HEK293 (cell line): Measurements from ENCODE around the gene FERD3L.

Experiments
- CTCF ChIA-PET: fragments of 350-600 bp; formaldehyde crosslinking; extraction: SDS; loops from one replicate; lab custom pipeline; 2021; ENCODE audit warnings: antibody characterized with exemption; lab: Yijun Ruan, JAX
- POLR2A ChIA-PET: fragments of 300-600 bp; formaldehyde crosslinking; extraction: SDS; loops from one replicate; lab custom pipeline; 2020; ENCODE audit warnings: antibody characterized with exemption, inconsistent platforms; lab: Yijun Ruan, JAX
- H3K27ac ChIP-seq: fragments of 200-500 bp; sonication (Bioruptor generic); 2 replicates; pipeline ENCODE4 v1.5.1; 2014; ENCODE audit warnings: low read depth, low read length, control low read depth, inconsistent platforms; ENCODE audit errors: extremely low read depth
- H3K36me3 ChIP-seq, 2 experiments: fragments of 200-500 bp in 1 of 2; sonication (Bioruptor generic) in 1 of 2; 1 replicate in 1 of 2; 2 replicates in 1 of 2; pipeline ENCODE4 v1.5.1; 2014 to 2017; ENCODE audit warnings: inconsistent platforms in 2 of 2, low read length in 2 of 2; ENCODE audit not compliant: control insufficient read depth in 2 of 2, insufficient read depth in 1 of 2
- H3K4me1 ChIP-seq: fragments of 200-500 bp; sonication (Bioruptor generic); 2 replicates; pipeline ENCODE4 v1.5.1; 2014; ENCODE audit warnings: mild to moderate bottlenecking, low read length, inconsistent platforms; ENCODE audit not compliant: control insufficient read depth, insufficient read depth
- H3K4me3 ChIP-seq: 2 replicates; pipeline ENCODE4 v1.5.1; 2011; ENCODE audit warnings: low read depth, mild to moderate bottlenecking, control low read depth, low read length, moderate library complexity
- H3K9me3 ChIP-seq: fragments of 200-500 bp; sonication (Bioruptor generic); 2 replicates; pipeline ENCODE4 v1.5.1; 2014; ENCODE audit warnings: low read depth, low read length, inconsistent platforms; ENCODE audit not compliant: control insufficient read depth, insufficient read depth
- FEZF1 ChIP-seq: fragments of 450-650 bp; formaldehyde crosslinking; IDR thresholded peaks from 2 replicates; pipeline ENCODE4 v1.5.1; 2016; ENCODE audit warnings: missing biosample characterization, missing genetic modification characterization
- GLI4 ChIP-seq: fragments of 450-650 bp; formaldehyde crosslinking; IDR thresholded peaks from 2 replicates; pipeline ENCODE4 v1.5.1; 2016; ENCODE audit warnings: missing biosample characterization, missing genetic modification characterization
- KLF10 ChIP-seq: fragments of 450-650 bp; IDR thresholded peaks from 2 replicates; pipeline ENCODE4 v1.5.1; 2018; ENCODE audit warnings: missing biosample characterization, mild to moderate bottlenecking, missing genetic modification characterization
- KLF7 ChIP-seq: fragments of 450-650 bp; formaldehyde crosslinking; IDR thresholded peaks from 2 replicates; pipeline ENCODE4 v1.5.1; 2016; ENCODE audit warnings: missing biosample characterization, missing genetic modification characterization, borderline replicate concordance
- ZBTB1 ChIP-seq: fragments of 450-650 bp; formaldehyde crosslinking; IDR thresholded peaks from 2 replicates; pipeline ENCODE4 v1.5.1; 2016; ENCODE audit warnings: missing biosample characterization, missing genetic modification characterization
- ZNF140 ChIP-seq: fragments of 450-650 bp; formaldehyde crosslinking; IDR thresholded peaks from 2 replicates; pipeline ENCODE4 v1.5.1; 2016; ENCODE audit warnings: missing biosample characterization, missing genetic modification characterization
- ZNF16 ChIP-seq: fragments of 450-650 bp; formaldehyde crosslinking; IDR thresholded peaks from 2 replicates; pipeline ENCODE4 v1.5.1; 2016; ENCODE audit warnings: low read depth, missing biosample characterization, missing genetic modification characterization
- ZNF169 ChIP-seq: fragments of 450-650 bp; formaldehyde crosslinking; IDR thresholded peaks from 2 replicates; pipeline ENCODE4 v1.5.1; 2016; ENCODE audit warnings: missing biosample characterization, missing genetic modification characterization
- ZNF175 ChIP-seq: fragments of 450-650 bp; formaldehyde crosslinking; IDR thresholded peaks from 2 replicates; pipeline ENCODE4 v1.5.1; 2016; ENCODE audit warnings: missing biosample characterization, missing genetic modification characterization
- ZNF23 ChIP-seq: fragments of 450-650 bp; formaldehyde crosslinking; IDR thresholded peaks from 2 replicates; pipeline ENCODE4 v1.5.1; 2016; ENCODE audit warnings: missing biosample characterization, missing genetic modification characterization, borderline replicate concordance
- ZNF24 ChIP-seq: fragments of 450-650 bp; formaldehyde crosslinking; IDR thresholded peaks from 2 replicates; pipeline ENCODE4 v1.5.1; 2016; ENCODE audit warnings: missing biosample characterization, missing genetic modification characterization
- ZNF423 ChIP-seq: fragments of 450-650 bp; formaldehyde crosslinking; IDR thresholded peaks from 2 replicates; pipeline ENCODE4 v1.5.1; 2016; ENCODE audit warnings: missing biosample characterization, missing genetic modification characterization
- ZNF426 ChIP-seq: fragments of 450-650 bp; formaldehyde crosslinking; IDR thresholded peaks from 2 replicates; pipeline ENCODE4 v1.5.1; 2017; ENCODE audit warnings: missing biosample characterization, missing genetic modification characterization, mild to moderate bottlenecking, inconsistent platforms, moderate library complexity
- ZNF514 ChIP-seq: fragments of 450-650 bp; formaldehyde crosslinking; IDR thresholded peaks from 2 replicates; pipeline ENCODE4 v1.5.1; 2016; ENCODE audit warnings: missing biosample characterization, missing genetic modification characterization
- ZNF549 ChIP-seq: fragments of 450-650 bp; IDR thresholded peaks from 2 replicates; pipeline ENCODE4 v1.5.1; 2018; ENCODE audit warnings: missing biosample characterization, missing genetic modification characterization, mild to moderate bottlenecking, inconsistent platforms, moderate library complexity
- ZNF701 ChIP-seq: fragments of 450-650 bp; formaldehyde crosslinking; IDR thresholded peaks from 2 replicates; pipeline ENCODE4 v1.5.1; 2016; ENCODE audit warnings: missing biosample characterization, missing genetic modification characterization
- ZNF768 ChIP-seq: fragments of 450-650 bp; formaldehyde crosslinking; IDR thresholded peaks from 2 replicates; pipeline ENCODE4 v1.5.1; 2018; ENCODE audit warnings: missing biosample characterization, mild to moderate bottlenecking, missing genetic modification characterization
- ZNF791 ChIP-seq: fragments of 450-650 bp; formaldehyde crosslinking; IDR thresholded peaks from 2 replicates; pipeline ENCODE4 v1.5.1; 2016; ENCODE audit warnings: missing biosample characterization, missing genetic modification characterization
- ZXDB ChIP-seq: fragments of 450-650 bp; formaldehyde crosslinking; IDR thresholded peaks from 2 replicates; pipeline ENCODE4 v1.5.1; 2016; ENCODE audit warnings: missing biosample characterization, missing genetic modification characterization
- TF ChIP-seq, protein P1 (sequence below): fragments of 450-650 bp; formaldehyde crosslinking; IDR thresholded peaks from 2 replicates; pipeline ENCODE4 v1.5.1; 2016; ENCODE audit warnings: missing biosample characterization, missing genetic modification characterization
- TF ChIP-seq, protein P2 (sequence below): fragments of 450-650 bp; formaldehyde crosslinking; IDR thresholded peaks from 2 replicates; pipeline ENCODE4 v1.5.1; 2016; ENCODE audit warnings: missing biosample characterization, missing genetic modification characterization
- TF ChIP-seq, protein P3 (sequence below): fragments of 450-650 bp; formaldehyde crosslinking; IDR thresholded peaks from 2 replicates; pipeline ENCODE4 v1.5.1; 2016; ENCODE audit warnings: missing biosample characterization, missing genetic modification characterization
- TF ChIP-seq, protein P4 (sequence below): fragments of 450-650 bp; formaldehyde crosslinking; IDR thresholded peaks from 2 replicates; pipeline ENCODE4 v1.5.1; 2016; ENCODE audit warnings: missing biosample characterization, missing genetic modification characterization
- TF ChIP-seq, protein P5 (sequence below): fragments of 450-650 bp; formaldehyde crosslinking; IDR thresholded peaks from 2 replicates; pipeline ENCODE4 v1.5.1; 2017; ENCODE audit warnings: missing biosample characterization, missing genetic modification characterization

The FERD3L gene

DNA sequence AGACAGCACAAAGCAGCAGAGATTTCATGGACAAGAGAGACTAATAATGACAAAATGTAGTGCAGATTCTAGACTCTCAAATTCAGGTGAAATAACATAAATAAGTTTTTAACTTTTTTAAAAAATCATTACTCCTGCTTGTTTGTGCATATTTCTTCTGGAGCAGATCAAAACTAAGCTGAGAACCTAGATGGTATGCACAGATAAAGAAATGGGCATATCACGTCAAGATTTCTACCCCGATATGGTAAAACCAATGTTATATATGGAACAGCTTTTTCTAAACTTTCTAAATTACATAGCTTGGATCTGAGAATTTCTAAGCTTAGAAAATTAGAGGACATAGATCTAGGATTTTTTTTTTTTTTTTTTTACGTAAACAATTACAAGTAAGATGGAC lies 46.0 kb downstream of the FERD3L start (continued):
- TF ChIP-seq, protein P1, sequence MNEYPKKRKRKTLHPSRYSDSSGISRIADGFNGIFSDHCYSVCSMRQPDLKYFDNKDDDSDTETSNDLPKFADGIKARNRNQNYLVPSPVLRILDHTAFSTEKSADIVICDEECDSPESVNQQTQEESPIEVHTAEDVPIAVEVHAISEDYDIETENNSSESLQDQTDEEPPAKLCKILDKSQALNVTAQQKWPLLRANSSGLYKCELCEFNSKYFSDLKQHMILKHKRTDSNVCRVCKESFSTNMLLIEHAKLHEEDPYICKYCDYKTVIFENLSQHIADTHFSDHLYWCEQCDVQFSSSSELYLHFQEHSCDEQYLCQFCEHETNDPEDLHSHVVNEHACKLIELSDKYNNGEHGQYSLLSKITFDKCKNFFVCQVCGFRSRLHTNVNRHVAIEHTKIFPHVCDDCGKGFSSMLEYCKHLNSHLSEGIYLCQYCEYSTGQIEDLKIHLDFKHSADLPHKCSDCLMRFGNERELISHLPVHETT (tag by site-specific recombination), result no peak
- TF ChIP-seq ZNF16 (no peak), ZNF768 (tag by site-specific recombination) (no peak), ZNF426 (tag by site-specific recombination) (no peak), ZBTB1 (tag by site-specific recombination) (no peak), ZNF701 (tag by site-specific recombination) (no peak)

DNA sequence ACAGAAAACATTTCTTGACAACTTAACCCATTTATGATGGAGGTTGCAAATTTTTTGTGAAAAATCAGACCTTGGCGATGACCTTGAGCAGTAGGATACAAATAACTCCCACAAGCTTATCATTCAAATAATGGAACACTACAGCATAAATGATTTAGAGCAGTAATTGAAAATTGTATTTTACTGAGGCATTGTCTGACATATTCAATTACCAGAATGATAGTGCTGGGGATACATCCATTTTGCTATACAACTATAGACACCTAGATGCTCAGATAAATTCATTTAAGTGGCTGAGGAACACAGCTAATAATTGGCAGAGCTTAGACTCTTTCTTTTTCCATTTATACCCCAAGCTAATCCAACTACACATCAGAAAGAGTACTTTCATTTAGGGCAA lies 46.7 kb downstream of the FERD3L start:
- no peak for TF ChIP-seq ZNF791 (tag by site-specific recombination)
- TF ChIP-seq, protein P2, sequence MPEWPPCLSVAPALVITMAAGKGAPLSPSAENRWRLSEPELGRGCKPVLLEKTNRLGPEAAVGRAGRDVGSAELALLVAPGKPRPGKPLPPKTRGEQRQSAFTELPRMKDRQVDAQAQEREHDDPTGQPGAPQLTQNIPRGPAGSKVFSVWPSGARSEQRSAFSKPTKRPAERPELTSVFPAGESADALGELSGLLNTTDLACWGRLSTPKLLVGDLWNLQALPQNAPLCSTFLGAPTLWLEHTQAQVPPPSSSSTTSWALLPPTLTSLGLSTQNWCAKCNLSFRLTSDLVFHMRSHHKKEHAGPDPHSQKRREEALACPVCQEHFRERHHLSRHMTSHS (tag by site-specific recombination), result no peak
- TF ChIP-seq, protein P3, sequence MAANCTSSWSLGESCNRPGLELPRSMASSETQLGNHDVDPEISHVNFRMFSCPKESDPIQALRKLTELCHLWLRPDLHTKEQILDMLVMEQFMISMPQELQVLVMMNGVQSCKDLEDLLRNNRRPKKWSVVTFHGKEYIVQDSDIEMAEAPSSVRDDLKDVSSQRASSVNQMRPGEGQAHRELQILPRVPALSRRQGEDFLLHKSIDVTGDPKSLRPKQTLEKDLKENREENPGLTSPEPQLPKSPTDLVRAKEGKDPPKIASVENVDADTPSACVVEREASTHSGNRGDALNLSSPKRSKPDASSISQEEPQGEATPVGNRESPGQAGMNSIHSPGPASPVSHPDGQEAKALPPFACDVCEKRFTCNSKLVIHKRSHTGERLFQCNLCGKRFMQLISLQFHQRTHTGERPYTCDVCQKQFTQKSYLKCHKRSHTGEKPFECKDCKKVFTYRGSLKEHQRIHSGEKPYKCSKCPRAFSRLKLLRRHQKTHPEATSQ (tag by site-specific recombination), result no peak
- TF ChIP-seq ZNF23 (tag by site-specific recombination), result no peak
- TF ChIP-seq GLI4 (tag by site-specific recombination), result no peak
- no peak for TF ChIP-seq ZNF549 (tag by site-specific recombination)
- TF ChIP-seq ZNF514 (tag by site-specific recombination), result no peak
- no peak for TF ChIP-seq KLF10
- TF ChIP-seq, protein P4, sequence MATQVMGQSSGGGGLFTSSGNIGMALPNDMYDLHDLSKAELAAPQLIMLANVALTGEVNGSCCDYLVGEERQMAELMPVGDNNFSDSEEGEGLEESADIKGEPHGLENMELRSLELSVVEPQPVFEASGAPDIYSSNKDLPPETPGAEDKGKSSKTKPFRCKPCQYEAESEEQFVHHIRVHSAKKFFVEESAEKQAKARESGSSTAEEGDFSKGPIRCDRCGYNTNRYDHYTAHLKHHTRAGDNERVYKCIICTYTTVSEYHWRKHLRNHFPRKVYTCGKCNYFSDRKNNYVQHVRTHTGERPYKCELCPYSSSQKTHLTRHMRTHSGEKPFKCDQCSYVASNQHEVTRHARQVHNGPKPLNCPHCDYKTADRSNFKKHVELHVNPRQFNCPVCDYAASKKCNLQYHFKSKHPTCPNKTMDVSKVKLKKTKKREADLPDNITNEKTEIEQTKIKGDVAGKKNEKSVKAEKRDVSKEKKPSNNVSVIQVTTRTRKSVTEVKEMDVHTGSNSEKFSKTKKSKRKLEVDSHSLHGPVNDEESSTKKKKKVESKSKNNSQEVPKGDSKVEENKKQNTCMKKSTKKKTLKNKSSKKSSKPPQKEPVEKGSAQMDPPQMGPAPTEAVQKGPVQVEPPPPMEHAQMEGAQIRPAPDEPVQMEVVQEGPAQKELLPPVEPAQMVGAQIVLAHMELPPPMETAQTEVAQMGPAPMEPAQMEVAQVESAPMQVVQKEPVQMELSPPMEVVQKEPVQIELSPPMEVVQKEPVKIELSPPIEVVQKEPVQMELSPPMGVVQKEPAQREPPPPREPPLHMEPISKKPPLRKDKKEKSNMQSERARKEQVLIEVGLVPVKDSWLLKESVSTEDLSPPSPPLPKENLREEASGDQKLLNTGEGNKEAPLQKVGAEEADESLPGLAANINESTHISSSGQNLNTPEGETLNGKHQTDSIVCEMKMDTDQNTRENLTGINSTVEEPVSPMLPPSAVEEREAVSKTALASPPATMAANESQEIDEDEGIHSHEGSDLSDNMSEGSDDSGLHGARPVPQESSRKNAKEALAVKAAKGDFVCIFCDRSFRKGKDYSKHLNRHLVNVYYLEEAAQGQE, result no peak
- no peak for TF ChIP-seq ZNF169 (tag by site-specific recombination)
- TF ChIP-seq KLF7 (tag by site-specific recombination), result no peak
- no peak for TF ChIP-seq ZNF423 (tag by site-specific recombination)
- no peak for TF ChIP-seq ZNF24 (tag by site-specific recombination)
- TF ChIP-seq ZNF175 (tag by site-specific recombination), result no peak
- no peak for TF ChIP-seq ZNF140 (tag by site-specific recombination)
- TF ChIP-seq, protein P5, sequence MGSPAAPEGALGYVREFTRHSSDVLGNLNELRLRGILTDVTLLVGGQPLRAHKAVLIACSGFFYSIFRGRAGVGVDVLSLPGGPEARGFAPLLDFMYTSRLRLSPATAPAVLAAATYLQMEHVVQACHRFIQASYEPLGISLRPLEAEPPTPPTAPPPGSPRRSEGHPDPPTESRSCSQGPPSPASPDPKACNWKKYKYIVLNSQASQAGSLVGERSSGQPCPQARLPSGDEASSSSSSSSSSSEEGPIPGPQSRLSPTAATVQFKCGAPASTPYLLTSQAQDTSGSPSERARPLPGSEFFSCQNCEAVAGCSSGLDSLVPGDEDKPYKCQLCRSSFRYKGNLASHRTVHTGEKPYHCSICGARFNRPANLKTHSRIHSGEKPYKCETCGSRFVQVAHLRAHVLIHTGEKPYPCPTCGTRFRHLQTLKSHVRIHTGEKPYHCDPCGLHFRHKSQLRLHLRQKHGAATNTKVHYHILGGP (tag by site-specific recombination), result no peak
- no peak for TF ChIP-seq ZXDB (tag by site-specific recombination)
- no peak for TF ChIP-seq FEZF1 (tag by site-specific recombination)
- Histone ChIP-seq H3K4me1 (no peaks in the 10 kb centered on the region), H3K9me3 (no peaks in the 10 kb centered on the region), H3K4me3 (no peak overlapping the region), H3K36me3 (no peaks in the 10 kb centered on the region), H3K27ac (no peak overlapping the region)
- POLR2A ChIA-PET, result no interaction called here
- CTCF ChIA-PET, result no interaction called here
